GM12865 (cell line): ENCODE results near the gene FIBCD1.
A peak's percentile ranks its signal among the peaks of the same experiment; 100 is the strongest.

ENCODE experiments used
- DNase-seq: peaks from one replicate; pipeline ENCODE4 v3.0.0; 2010; ENCODE audit warnings: low read depth
- H3K4me3 ChIP-seq: 2 replicates; pipeline ENCODE4 v1.5.1; 2011; ENCODE audit warnings: mild to moderate bottlenecking, low read depth, low read length, control low read depth
- CTCF ChIP-seq: IDR thresholded peaks from 2 replicates; pipeline ENCODE4 v1.5.1; 2011; ENCODE audit warnings: low read length, control low read depth, low read depth, inconsistent platforms; ENCODE audit not compliant: insufficient read depth; ENCODE audit errors: missing control alignments

The FIBCD1 gene

GRCh38 chr9:130932255-130933079 is 6.6 kb downstream of the FIBCD1 start:
- no peak overlapping the region for H3K4me3 ChIP-seq

GRCh38 chr9:130931508-130932254 is 7.4 kb downstream of the FIBCD1 start:
- no peak for TF ChIP-seq CTCF
- DNase-seq = peak; percentile 86
- H3K4me3 ChIP-seq = no peak overlapping the region

More at GRCh38 chr9:130932255-130933079, 6.6 kb downstream of the FIBCD1 start:
- TF ChIP-seq CTCF = no peak
- DNase-seq = peak; percentile 16

- no peak overlapping the region for H3K4me3 ChIP-seq
- no peak for DNase-seq
- no peak for TF ChIP-seq CTCF
These were observed 8.2 kb downstream of the FIBCD1 start for GRCh38 chr9:130930804-130931349.

- no peak overlapping the region for H3K4me3 ChIP-seq
- TF ChIP-seq CTCF = no peak
- DNase-seq = no peak
These were observed 8.8 kb downstream of the FIBCD1 start for GRCh38 chr9:130930132-130930803.

- DNase-seq = no peak
- no peak overlapping the region for H3K4me3 ChIP-seq
- no peak for TF ChIP-seq CTCF
These were observed 9.4 kb downstream of the FIBCD1 start for GRCh38 chr9:130929571-130930038.

GRCh38 chr9:130927995-130928900 is 10.8 kb downstream of the FIBCD1 start:
- DNase-seq = peak; percentile 76
- no peak for TF ChIP-seq CTCF

More at GRCh38 chr9:130927995-130928900, 10.8 kb downstream of the FIBCD1 start:
- H3K4me3 ChIP-seq = no peak overlapping the region
